SK-N-SH treated with all-trans-retinoic acid at 6 μM for 48 hours (cell line): ENCODE results near the gene ORM1.

ENCODE experiments used
- PATZ1 ChIP-seq: fragments of 250-450 bp; sonication (Bioruptor Pico); IDR thresholded peaks from 2 replicates; pipeline ENCODE4 v1.8.0; 2020; ENCODE audit warnings: mild to moderate bottlenecking, moderate library complexity, borderline replicate concordance
- TOX ChIP-seq: fragments of 250-450 bp; sonication (Bioruptor Pico); IDR thresholded peaks from 2 replicates; pipeline ENCODE4 v1.8.0; 2021; ENCODE audit warnings: mild to moderate bottlenecking, moderate library complexity, borderline replicate concordance

GRCh38 chr9:114289106-114289505 lies 33.8 kb upstream of the ORM1 start:
- TF ChIP-seq TOX (CRISPR knock-in tag), result no peak
- no peak for TF ChIP-seq PATZ1 (CRISPR knock-in tag)
